Colonic mucosa (tissue), 4 donors: ENCODE results near the gene HAND2. TPM values are rescaled to one million over a fixed set of nuclear protein-coding genes. Genes with fewer than 3 reads are reported as not detected.

ENCODE experiments used
- DNase-seq: peaks from one replicate; pipeline ENCODE4 v3.0.0-alpha.2; 2020
- H3K27ac ChIP-seq: fragments of 200-600 bp; one replicate; pipeline ENCODE4 v1.8.0; 2021
- H3K27me3 ChIP-seq: fragments of 200-600 bp; one replicate; pipeline ENCODE4 v1.8.0; 2021
- H3K36me3 ChIP-seq: fragments of 200-600 bp; one replicate; pipeline ENCODE4 v1.8.0; 2021
- H3K4me1 ChIP-seq: fragments of 200-600 bp; one replicate; pipeline ENCODE4 v1.8.0; 2021; ENCODE audit warnings: mild to moderate bottlenecking
- H3K4me3 ChIP-seq: fragments of 200-600 bp; one replicate; pipeline ENCODE4 v1.8.0; 2021
- H3K9ac ChIP-seq, 2 donors: one replicate each; pipeline ENCODE4 v1.7.0; 2013; ENCODE audit warnings: control low read depth in 2 of 2, low read depth in 2 of 2, low read length in 2 of 2
- H3K9me3 ChIP-seq: fragments of 200-600 bp; one replicate; pipeline ENCODE4 v1.8.0; 2021
- intact Hi-C: fragments of 100-400 bp; cut with DNase I; formaldehyde crosslinking; loops from one replicate; pipeline ENCODE4 v1.14.1; 2022
- total RNA-seq, 2 donors: library from RNA; stranded (reverse); fragmentation: NEBNext Ultra II Directional in 1 of 2; extraction: Animal tissue kit (Norgen Biotek cat#: 25700) in 1 of 2; gene quantifications; one replicate each; pipeline ENCODE4 v1.2.1, GENCODE V29; 2021
- TF ChIP-seq, protein P1 (sequence below): fragments of 200-600 bp; IDR thresholded peaks from one replicate; pipeline ENCODE4 v1.8.0; 2022; ENCODE audit warnings: antibody characterized with exemption, mild to moderate bottlenecking
- donor health status: healthy.
- donor health status: DM: no; HTN: no; CAD: no.
- donor health status: DM: no; HTN: no; CAD: no.

Gene HAND2
- total RNA-seq, 2 donors from 2014 or later = 1.6 to 9.4 TPM

DNA sequence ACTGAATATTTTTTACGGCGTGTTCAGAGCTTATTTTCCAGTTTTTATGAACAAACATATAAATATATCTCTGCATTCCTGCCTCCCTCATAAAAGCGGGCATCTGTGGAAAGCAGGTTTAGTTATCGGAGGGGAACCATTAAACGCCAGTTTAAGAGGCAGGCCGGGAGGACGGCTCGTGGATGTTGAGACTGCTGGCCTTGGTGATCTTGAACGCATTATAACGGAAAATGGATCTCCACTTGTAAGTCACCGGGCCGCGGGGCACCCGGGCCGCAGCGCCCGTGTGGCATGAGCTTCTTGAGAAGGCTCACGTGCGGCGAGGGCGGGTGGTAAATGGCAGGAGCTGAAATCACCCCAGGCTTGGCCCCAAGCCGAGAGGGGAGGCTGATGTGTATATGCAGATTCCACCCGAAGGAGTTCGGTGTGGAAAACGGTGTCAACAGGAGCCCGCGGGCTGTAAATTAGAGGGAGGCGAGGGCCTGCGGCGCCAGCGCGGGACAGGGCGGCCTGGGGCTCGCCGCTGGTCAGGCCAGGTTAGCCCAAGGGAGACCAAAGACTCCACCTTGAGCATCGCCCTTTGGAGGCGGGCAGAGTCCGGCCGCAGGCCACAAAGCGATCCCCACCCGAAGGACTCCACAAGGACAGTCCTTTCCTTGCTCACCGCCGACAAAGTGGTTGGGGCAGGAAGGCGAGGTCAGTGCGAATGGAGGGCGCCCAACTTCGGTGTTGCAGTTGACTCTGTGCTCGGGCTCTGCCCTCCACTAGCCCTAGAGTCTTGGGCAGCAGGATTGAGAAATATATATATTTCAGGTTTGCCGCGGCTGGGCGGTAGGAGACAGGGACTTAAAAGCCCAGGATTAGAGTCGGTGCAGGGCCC, 1.3 kb upstream of the HAND2 start:
- H3K36me3 ChIP-seq = no peaks in the 10 kb centered on the region
- intact Hi-C loops = no loop called here
- H3K4me1 ChIP-seq = no peaks in the 10 kb centered on the region
- TF ChIP-seq, protein P1, sequence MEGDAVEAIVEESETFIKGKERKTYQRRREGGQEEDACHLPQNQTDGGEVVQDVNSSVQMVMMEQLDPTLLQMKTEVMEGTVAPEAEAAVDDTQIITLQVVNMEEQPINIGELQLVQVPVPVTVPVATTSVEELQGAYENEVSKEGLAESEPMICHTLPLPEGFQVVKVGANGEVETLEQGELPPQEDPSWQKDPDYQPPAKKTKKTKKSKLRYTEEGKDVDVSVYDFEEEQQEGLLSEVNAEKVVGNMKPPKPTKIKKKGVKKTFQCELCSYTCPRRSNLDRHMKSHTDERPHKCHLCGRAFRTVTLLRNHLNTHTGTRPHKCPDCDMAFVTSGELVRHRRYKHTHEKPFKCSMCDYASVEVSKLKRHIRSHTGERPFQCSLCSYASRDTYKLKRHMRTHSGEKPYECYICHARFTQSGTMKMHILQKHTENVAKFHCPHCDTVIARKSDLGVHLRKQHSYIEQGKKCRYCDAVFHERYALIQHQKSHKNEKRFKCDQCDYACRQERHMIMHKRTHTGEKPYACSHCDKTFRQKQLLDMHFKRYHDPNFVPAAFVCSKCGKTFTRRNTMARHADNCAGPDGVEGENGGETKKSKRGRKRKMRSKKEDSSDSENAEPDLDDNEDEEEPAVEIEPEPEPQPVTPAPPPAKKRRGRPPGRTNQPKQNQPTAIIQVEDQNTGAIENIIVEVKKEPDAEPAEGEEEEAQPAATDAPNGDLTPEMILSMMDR = no peak
- no peak overlapping the region for H3K4me3 ChIP-seq
- H3K27ac ChIP-seq = no peak overlapping the region
- no peak overlapping the region for H3K9ac ChIP-seq
- no peaks in the 10 kb centered on the region for H3K9me3 ChIP-seq
- DNase-seq = no peak
- peaks cover 77% of the 10 kb centered on the region for H3K27me3 ChIP-seq

DNA sequence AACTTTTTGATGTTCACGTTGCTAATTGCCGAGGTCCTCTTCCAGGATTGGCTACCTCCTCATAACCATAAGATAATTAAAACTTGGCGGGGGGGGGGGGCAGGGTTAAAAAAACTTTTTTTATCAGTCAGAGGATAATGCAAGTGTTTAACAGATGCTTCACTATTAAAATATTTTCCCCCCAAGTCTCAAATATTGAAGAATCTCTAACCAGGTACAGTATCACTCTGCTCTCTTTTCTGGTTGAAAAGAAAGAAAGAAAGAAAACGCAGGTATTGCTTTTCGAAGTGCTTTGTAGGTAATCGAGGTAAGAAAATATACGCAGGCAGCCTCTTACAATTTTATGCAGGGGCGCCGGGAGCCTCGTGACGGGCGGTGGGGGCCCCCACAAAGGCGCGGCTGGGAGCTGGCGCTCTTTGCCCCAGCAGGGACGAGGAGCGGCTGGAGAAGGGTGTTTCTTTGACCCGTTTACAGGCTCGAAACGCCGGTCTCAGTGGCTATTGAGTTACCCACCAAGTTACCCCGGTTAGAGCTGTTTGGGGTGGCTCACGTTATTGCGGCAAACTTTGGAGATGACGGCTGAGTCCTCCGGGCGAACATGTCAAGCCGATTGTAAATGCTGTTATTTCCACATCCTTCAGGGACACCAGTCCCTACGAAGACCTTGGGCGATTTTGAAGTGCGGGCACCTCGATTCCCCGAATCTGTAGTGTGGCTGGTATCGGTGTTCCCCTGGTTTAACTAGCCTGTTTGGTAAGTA, 477 bp upstream of the HAND2 start:
- DNase-seq = no peak
- Histone ChIP-seq H3K27ac (peak overlapping the region; percentile 31), H3K4me3 (peak overlapping the region; percentile 3), H3K9me3 (no peaks in the 10 kb centered on the region), H3K4me1 (no peaks in the 10 kb centered on the region), H3K36me3 (no peaks in the 10 kb centered on the region), H3K27me3 (peaks cover 78% of the 10 kb centered on the region), H3K9ac (no peak overlapping the region)
- TF ChIP-seq, protein P1 = no peak
- intact Hi-C loops = no loop called here

DNA sequence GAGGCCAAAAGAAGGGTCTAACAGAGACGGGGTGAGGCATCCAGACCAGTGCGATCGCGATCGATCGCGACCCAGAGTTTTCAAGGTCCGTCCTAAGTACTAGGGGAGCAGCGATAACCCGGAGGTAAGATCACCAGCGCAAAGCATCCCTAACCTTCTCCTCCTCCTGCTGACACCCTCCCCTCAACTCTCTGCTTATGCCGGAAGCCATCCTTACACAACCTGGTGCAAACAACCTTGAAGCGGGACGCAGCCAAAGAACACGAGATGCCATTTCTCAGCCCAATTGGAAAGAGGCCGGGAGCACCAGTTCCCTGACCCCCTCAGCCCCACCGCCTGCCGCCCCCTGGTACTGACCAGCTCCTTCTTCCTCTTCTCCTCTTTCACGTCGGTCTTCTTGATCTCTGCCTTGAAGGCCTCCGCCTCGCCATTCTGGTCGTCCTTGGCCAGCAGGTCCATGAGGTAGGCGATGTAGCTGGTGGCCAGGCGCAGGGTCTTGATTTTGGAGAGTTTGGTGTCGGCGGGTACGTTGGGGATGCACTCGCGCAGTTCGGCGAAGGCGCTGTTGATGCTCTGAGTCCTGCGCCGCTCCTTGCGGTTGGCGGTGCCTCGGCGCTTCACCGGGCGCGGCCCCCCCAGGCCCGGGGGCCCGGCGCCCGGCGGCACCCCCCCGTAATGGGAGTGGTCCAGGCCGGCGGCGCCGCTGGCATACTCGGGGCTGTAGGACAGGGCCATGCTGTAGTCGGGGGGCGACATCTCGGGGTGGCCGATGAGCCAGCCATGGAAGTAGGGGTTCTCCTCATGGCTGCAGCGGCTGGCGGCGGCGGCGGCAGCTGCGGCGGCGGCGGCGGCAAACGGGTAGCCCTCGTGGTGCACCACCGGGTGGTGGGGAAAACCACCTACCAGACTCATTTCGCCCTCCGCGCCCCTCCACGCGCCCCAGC, 1.4 kb downstream of the HAND2 start:
- H3K27ac ChIP-seq = peak overlapping the region; percentile 22
- no peak for DNase-seq

DNA sequence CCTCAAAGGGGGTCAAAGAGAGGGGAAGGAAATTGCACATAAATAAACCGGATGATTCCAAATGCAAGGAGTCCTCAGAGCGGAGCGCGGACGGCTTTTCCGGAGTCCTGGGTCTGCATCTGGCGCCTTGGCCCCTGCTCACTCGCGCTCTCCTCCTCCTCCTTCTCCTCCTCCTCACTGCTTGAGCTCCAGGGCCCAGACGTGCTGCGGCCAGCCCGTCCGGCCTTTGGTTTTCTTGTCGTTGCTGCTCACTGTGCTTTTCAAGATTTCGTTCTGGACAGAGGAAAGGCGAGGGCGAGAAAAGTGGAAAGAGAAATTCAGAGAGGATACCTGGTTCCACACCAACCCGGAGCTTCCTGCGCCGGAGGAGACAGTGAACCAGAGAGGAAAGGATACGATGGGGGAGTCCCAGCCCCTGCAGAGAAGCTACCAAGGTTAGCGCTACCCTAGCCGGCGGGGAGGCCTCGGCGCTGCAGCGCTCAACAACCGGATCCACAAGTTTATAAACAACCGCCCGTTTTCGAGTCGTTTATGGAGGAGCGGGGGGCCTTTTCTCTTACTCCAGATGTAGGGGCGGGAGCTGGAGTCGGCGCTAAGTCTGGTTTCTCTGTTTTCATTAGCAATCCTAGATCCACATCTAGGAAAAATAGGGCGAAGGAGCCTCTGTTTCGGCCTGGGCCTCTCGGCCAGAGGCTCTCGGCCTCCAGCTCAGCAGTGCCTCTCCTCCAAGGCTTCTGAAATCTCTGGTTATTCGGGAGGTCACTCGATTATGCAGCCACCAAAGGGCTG, 2.7 kb downstream of the HAND2 start:
- no peak overlapping the region for H3K27ac ChIP-seq
- intact Hi-C loops = no loop called here
- peaks cover 81% of the 10 kb centered on the region for H3K27me3 ChIP-seq
- TF ChIP-seq, protein P1 = no peak
- H3K9me3 ChIP-seq = no peaks in the 10 kb centered on the region
- H3K4me3 ChIP-seq = peak overlapping the region; percentile 28
- no peaks in the 10 kb centered on the region for H3K4me1 ChIP-seq
- H3K36me3 ChIP-seq = no peaks in the 10 kb centered on the region
- no peak for DNase-seq
- peak overlapping the region; percentile 8 to 28 for H3K9ac ChIP-seq

More for the DNA sequence above, 1.4 kb downstream of the HAND2 start:
- no peaks in the 10 kb centered on the region for H3K36me3 ChIP-seq
- H3K4me1 ChIP-seq = no peaks in the 10 kb centered on the region
- peak overlapping the region; percentile 50 to 51 for H3K9ac ChIP-seq
- no peaks in the 10 kb centered on the region for H3K9me3 ChIP-seq
- intact Hi-C loops = no loop called here
- H3K27me3 ChIP-seq = peaks cover 80% of the 10 kb centered on the region
- TF ChIP-seq, protein P1 = no peak
- peak overlapping the region; percentile 28 for H3K4me3 ChIP-seq
